K562 (cell line): ENCODE results near the gene PFKFB2. TPM values are rescaled to one million over a fixed set of nuclear protein-coding genes. Genes with fewer than 3 reads are reported as not detected.

ENCODE experiments used
- ATAC-seq: fragments of 200-7000 bp; cut with Tn5 transposase; 3 replicates; pipeline ENCODE4 v1.9.1; 2020; ENCODE audit warnings: moderate library complexity
- BruUV-seq: library from RNA; stranded (reverse); fragments of 400-500 nt; replicated peaks from 2 replicates; lab custom pipeline; 2021; lab: Mats Ljungman, UMichigan
- CTCF ChIA-PET: fragments of 300-600 bp; formaldehyde crosslinking; extraction: SDS; loops from one replicate; lab custom pipeline; 2021; ENCODE audit warnings: low intra/inter-chr PET ratio; lab: Yijun Ruan, JAX
- POLR2A ChIA-PET: fragments of 300-600, 350-650 bp; sonication (Branson Sonifier 250); formaldehyde crosslinking; extraction: SDS; loops from one replicate; lab custom pipeline; 2021; ENCODE audit warnings: antibody characterized with exemption, inconsistent platforms; lab: Yijun Ruan, JAX
- DNase-seq, 4 experiments: peaks; one replicate each; pipeline versions ENCODE4 v3.0.0 to v3.0.0-alpha.2; 2011 to 2018; ENCODE audit warnings: low spot score in 3 of 4, mixed read lengths in 3 of 4; ENCODE audit errors: extremely low read depth in 1 of 4
- FAIRE-seq: peaks from 2 replicates; lab custom pipeline; 2011; peaks lifted over from hg19 to GRCh38; lab: Jason Lieb, UNC
- H2AFZ ChIP-seq: 2 replicates; pipeline ENCODE4 v1.6.0; 2011; ENCODE audit warnings: low read depth, low read length, control low read depth, inconsistent platforms
- H3K27ac ChIP-seq: fragments of 200-600 bp; 3 replicates; pipeline ENCODE4 v1.8.0; 2011; ENCODE audit warnings: low read depth, mild to moderate bottlenecking, control low read depth, inconsistent platforms, low read length, moderate library complexity, mixed read lengths; ENCODE audit errors: extremely low read depth
- H3K27me3 ChIP-seq, 2 experiments: fragments of 300-600 bp in 1 of 2; 2 replicates in 1 of 2; 3 replicates in 1 of 2; pipeline versions ENCODE4 v1.6.0 to v1.8.0; 2011; ENCODE audit warnings: inconsistent platforms in 2 of 2, low read length in 2 of 2, mild to moderate bottlenecking in 1 of 2, mixed read lengths in 1 of 2, moderate library complexity in 1 of 2; ENCODE audit not compliant: control insufficient read depth in 2 of 2, insufficient read depth in 2 of 2
- H3K36me3 ChIP-seq: fragments of 300-600 bp; 3 replicates; pipeline ENCODE4 v1.8.0; 2011; ENCODE audit warnings: mild to moderate bottlenecking, low read length, inconsistent platforms; ENCODE audit not compliant: control insufficient read depth, insufficient read depth
- H3K4me1 ChIP-seq, 2 experiments: fragments of 200-600 bp in 1 of 2; replicated peaks in 1 of 2; 2 replicates in 1 of 2; 3 replicates in 1 of 2; pipeline versions ENCODE4 v1.5.1 to v1.8.0; 2011; ENCODE audit warnings: inconsistent platforms in 2 of 2, low read length in 2 of 2, mild to moderate bottlenecking in 1 of 2, mixed read lengths in 1 of 2, moderate library complexity in 1 of 2; ENCODE audit not compliant: control insufficient read depth in 2 of 2, insufficient read depth in 2 of 2
- H3K4me2 ChIP-seq: 2 replicates; pipeline ENCODE4 v1.6.1; 2011; ENCODE audit warnings: low read length, control low read depth, inconsistent platforms, mixed read lengths; ENCODE audit not compliant: insufficient read depth
- H3K4me3 ChIP-seq: fragments of 200-600 bp; sonication (generic), shearing (Covaris generic); 2 replicates; pipeline ENCODE4 v1.5.1; 2016; ENCODE audit warnings: control low read depth, inconsistent platforms
- H3K79me2 ChIP-seq: fragments of 200-600 bp; 3 replicates; pipeline ENCODE4 v1.8.0; 2011; ENCODE audit warnings: low read length, inconsistent platforms; ENCODE audit not compliant: control insufficient read depth, insufficient read depth
- H3K9ac ChIP-seq, 2 experiments: 2 replicates each; pipeline versions ENCODE4 v1.6.0 to v1.6.1; 2011; ENCODE audit warnings: low read depth in 2 of 2, low read length in 2 of 2, control low read depth in 1 of 2, inconsistent platforms in 1 of 2, mild to moderate bottlenecking in 1 of 2, mixed read lengths in 1 of 2; ENCODE audit not compliant: insufficient read depth in 1 of 2
- H3K9me1 ChIP-seq: one replicate; pipeline ENCODE4 v1.6.0; 2011; ENCODE audit warnings: inconsistent platforms, mild to moderate bottlenecking, low read length, moderate library complexity; ENCODE audit not compliant: control insufficient read depth, insufficient read depth
- H3K9me3 ChIP-seq: replicated peaks from 2 replicates; pipeline ENCODE4 v1.5.1; 2011; ENCODE audit warnings: low read depth, low read length, inconsistent platforms; ENCODE audit not compliant: control insufficient read depth, insufficient read depth
- H4K20me1 ChIP-seq: replicated peaks from 2 replicates; pipeline ENCODE4 v1.6.1; 2011; ENCODE audit warnings: low read length, inconsistent platforms, mixed read lengths; ENCODE audit not compliant: control insufficient read depth, insufficient read depth
- ATF3 ChIP-seq, 2 experiments: fragments of 450-650 bp in 1 of 2; sonication (generic) in 1 of 2; formaldehyde crosslinking in 1 of 2; IDR thresholded peaks in 1 of 2; conservative IDR thresholded peaks in 1 of 2; 2 replicates each; pipeline versions ENCODE4 v1.6.1 to v1.8.1; 2016 to 2023; ENCODE audit warnings: mild to moderate bottlenecking in 2 of 2, moderate library complexity in 2 of 2, inconsistent platforms in 1 of 2, missing genetic modification reagents in 1 of 2
- CAMTA2 ChIP-seq: fragments of 250-450 bp; sonication (Bioruptor Pico); conservative IDR thresholded peaks from 2 replicates; pipeline ENCODE4 v1.5.1; 2022
- CBX8 ChIP-seq: fragments of 200-600 bp; sonication (generic); IDR thresholded peaks from 2 replicates; pipeline ENCODE4 v1.6.1; 2012; ENCODE audit warnings: borderline replicate concordance, mixed run types, low read depth, mild to moderate bottlenecking, moderate library complexity, mixed read lengths, low read length, control low read depth, inconsistent platforms; ENCODE audit not compliant: poor library complexity, severe bottlenecking; ENCODE audit errors: extremely low read depth
- CREM ChIP-seq: IDR thresholded peaks from 2 replicates; pipeline ENCODE4 v1.6.1; 2014; ENCODE audit warnings: antibody characterized with exemption, low read depth
- DPF2 ChIP-seq: fragments of 450-650 bp; IDR thresholded peaks from 2 replicates; pipeline ENCODE4 v1.6.1; 2016
- HSF4 ChIP-seq: fragments of 250-450 bp; sonication (Bioruptor Pico); IDR thresholded peaks from 2 replicates; pipeline ENCODE4 v2.1.2; 2022; ENCODE audit warnings: mild to moderate bottlenecking, moderate library complexity, borderline replicate concordance
- MAFK ChIP-seq: IDR thresholded peaks from 2 replicates; pipeline ENCODE4 v1.6.1; 2011; ENCODE audit warnings: low read length, improper control_type of control experiment
- MITF ChIP-seq: IDR thresholded peaks from 2 replicates; pipeline ENCODE4 v1.6.1; 2014; ENCODE audit warnings: antibody characterized with exemption
- NKRF ChIP-seq: fragments of 450-650 bp; IDR thresholded peaks from 2 replicates; pipeline ENCODE4 v1.6.1; 2016; ENCODE audit warnings: borderline replicate concordance
- NUFIP1 ChIP-seq: fragments of 450-650 bp; IDR thresholded peaks from 2 replicates; pipeline ENCODE4 v1.6.1; 2018; ENCODE audit not compliant: partially characterized antibody
- PPARD ChIP-seq: fragments of 250-450 bp; sonication (Bioruptor Pico); IDR thresholded peaks from 2 replicates; pipeline ENCODE4 v1.8.0; 2022; ENCODE audit warnings: inconsistent platforms, mild to moderate bottlenecking, moderate library complexity
- PRDM10 ChIP-seq: fragments of 450-650 bp; IDR thresholded peaks from 2 replicates; pipeline ENCODE4 v1.6.1; 2018; ENCODE audit not compliant: partially characterized antibody
- PTRF ChIP-seq: fragments of 450-650 bp; IDR thresholded peaks from 2 replicates; pipeline ENCODE4 v1.6.1; 2016; ENCODE audit warnings: mild to moderate bottlenecking, missing genetic modification characterization, missing compliant biosample characterization
- SMARCA4 ChIP-seq: fragments of 450-650 bp; IDR thresholded peaks from 2 replicates; pipeline ENCODE4 v1.6.1; 2016
- SMARCA5 ChIP-seq: fragments of 450-650 bp; IDR thresholded peaks from 2 replicates; pipeline ENCODE4 v1.6.1; 2016
- WGBS: fragments of 100-300 bp; shearing (Covaris generic); methylation state at CpG from one replicate; pipeline ENCODE4 v1.1.6; 2016; ENCODE audit warnings: low coverage, mixed read lengths; ENCODE audit not compliant: insufficient coverage; ENCODE audit errors: missing lambda C conversion rate; 5-methylcytosine and 5-hydroxymethylcytosine counted together
- in situ Hi-C: fragments of 300-500 bp; cut with MboI; formaldehyde crosslinking; loops from 4 replicates; pipeline ENCODE4 v1.15.0; 2018; ENCODE audit warnings: inconsistent platforms, mixed read lengths
- intact Hi-C: fragments of 100-400 bp; cut with micrococcal nuclease; formaldehyde crosslinking; loops from 2 replicates; pipeline ENCODE4 v1.14.2; 2022
- polyA plus RNA-seq, 8 experiments: library from polyadenylated mRNA; depleted of rRNA in 4 of 8; stranded (reverse) in 5 of 8; unstranded in 3 of 8; fragments of >200 nt; fragmentation: Nextera tagmentation in 2 of 8; fragmentation: Illumina TruSeq in 1 of 8; extraction: Ambion mirVana in 2 of 8; extraction: Trizol in 1 of 8; gene quantifications; 2 replicates each; pipeline versions ENCODE4 v1.2.1 to v1.2.3, GENCODE V29; 2011 to 2014; ENCODE audit warnings: inconsistent platforms in 1 of 8, missing spikeins in 1 of 8
- total RNA-seq, 7 experiments: library from RNA; depleted of rRNA in 6 of 7; stranded (reverse); fragments of >200 nt in 6 of 7; fragmentation: Illumina TruSeq in 2 of 7; extraction: Trizol in 2 of 7; gene quantifications; 2 replicates each; pipeline versions ENCODE4 v1.2.1 to v1.2.3, GENCODE V29; 2011 to 2021; ENCODE audit warnings: low replicate concordance in 1 of 7

Gene PFKFB2
- total and polyA plus RNA-seq, 9 of the 15 experiments (the other 6 are each of a cell fraction or from before 2014, with no cell fraction given) = 6.9 to 26.0 (median 16.4) TPM

- no peak overlapping the region for H2AFZ ChIP-seq
- H3K4me3 ChIP-seq = peak overlapping the region; percentile 92
- H3K36me3 ChIP-seq = peaks cover 75% of the 10 kb centered on the region
- no peak overlapping the region for H3K27ac ChIP-seq
- no peak for FAIRE-seq
- peak overlapping the region; percentile 99 for H3K4me2 ChIP-seq
- peak overlapping the region in 1 of 2 experiments; percentile 98; a peak in 2 of 4 replicates for H3K9ac ChIP-seq
- intact Hi-C loops (loop anchor here (1.0 kb wide), 1 partner anchor 23 kb away; no protein-coding TSS in a partner anchor), in situ Hi-C loops (no loop called here)
- ChIA-PET POLR2A (interaction anchor here (0.7 to 9.8 kb wide), 8 partner anchors 8 to 180 kb away, joined by 3 to 104 read pairs (median 4); partner anchors contain the start of gene C1orf116), CTCF (no interaction called here)
- peaks cover 99% of the 10 kb centered on the region for H3K79me2 ChIP-seq
- H3K9me3 ChIP-seq = no peaks in the 10 kb centered on the region
- no peaks in the 10 kb centered on the region for H3K27me3 ChIP-seq
- H3K9me1 ChIP-seq = no peaks in the 10 kb centered on the region
- peaks cover 18% of the 10 kb centered on the region for H4K20me1 ChIP-seq
- no peak for ATAC-seq
- WGBS = 0% methylated on average over 1 of the region's 1 CpG
- H3K4me1 ChIP-seq = peaks cover 0 to 46% of the 10 kb centered on the region in 2 experiments
- DNase-seq = no peak
- BruUV-seq = no TSS peak
- TF ChIP-seq CAMTA2 (CRISPR knock-in tag) = no peak
- no peak for TF ChIP-seq NUFIP1
- TF ChIP-seq DPF2 = no peak
- no peak for TF ChIP-seq ATF3 (IDR thresholded peaks at IDR 0.05)
- TF ChIP-seq ATF3 (CRISPR knock-in tag; conservative IDR thresholded peaks at IDR 0.05) = no peak
- no peak for TF ChIP-seq NKRF
- no peak for TF ChIP-seq SMARCA5
- TF ChIP-seq MITF = no peak
- no peak for TF ChIP-seq MAFK
- TF ChIP-seq PPARD (CRISPR knock-in tag) = no peak
- TF ChIP-seq CREM = no peak
- TF ChIP-seq HSF4 (CRISPR knock-in tag) = no peak
- peak; percentile 54 for TF ChIP-seq PRDM10
- TF ChIP-seq SMARCA4 = peak; percentile 50; the same call in 1 of the 2 replicates
- TF ChIP-seq PTRF (tag) = no peak
- TF ChIP-seq CBX8 = no peak
These were observed 5.6 kb upstream of the PFKFB2 start for GRCh38 chr1:207047505-207047904.
